ENCODE measurements around the gene ZNF501.

ZNF501 gene

DNA sequence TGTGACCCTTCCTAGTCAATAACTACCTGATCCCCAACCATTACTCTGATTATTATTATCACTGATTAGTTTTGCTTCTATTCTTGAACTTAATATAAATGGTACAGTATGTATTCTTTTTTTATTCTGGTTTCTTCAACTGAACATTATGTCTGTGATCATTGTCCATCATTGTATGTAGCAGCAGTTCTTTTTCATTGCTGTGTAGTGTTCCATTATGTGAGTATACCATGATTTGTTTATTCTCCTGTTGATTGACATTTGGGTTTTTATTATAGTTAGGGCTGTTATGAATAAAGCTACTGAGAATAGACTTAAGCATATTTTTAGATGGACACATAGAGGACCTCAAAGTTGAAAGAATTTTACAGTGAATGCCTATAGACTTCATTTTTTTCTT, 34.8 kb downstream of the ZNF501 start:
- H3K4me3 Mint-ChIP-seq: no peak overlapping the region
- H3K27me3 Mint-ChIP-seq: peaks cover 9% of the 10 kb centered on the region
- no peak for DNase-seq
- H3K9me3 Mint-ChIP-seq: peaks cover 5 to 7% of the 10 kb centered on the region in 2 donors
- peaks cover 17% of the 10 kb centered on the region for H3K4me1 Mint-ChIP-seq
- ATAC-seq: no peak
- H3K27ac Mint-ChIP-seq: no peak overlapping the region

GRCh38 chr3:44771424-44772098, 42.1 kb downstream of the ZNF501 start:
- H3K27me3 Mint-ChIP-seq: no peaks in the 10 kb centered on the region

GRCh38 chr3:44772099-44772442, 42.6 kb downstream of the ZNF501 start:
- H3K27ac Mint-ChIP-seq: no peak overlapping the region
- no peak for ATAC-seq

More at GRCh38 chr3:44771424-44772098, 42.1 kb downstream of the ZNF501 start:
- ATAC-seq (no peak), DNase-seq (no peak)
- no peaks in the 10 kb centered on the region for H3K4me1 Mint-ChIP-seq
- no peak overlapping the region for H3K27ac Mint-ChIP-seq
- peaks cover 12 to 21% of the 10 kb centered on the region in 2 donors for H3K9me3 Mint-ChIP-seq
- no peak overlapping the region for H3K4me3 Mint-ChIP-seq

GRCh38 chr3:44782891-44783290, 53.5 kb downstream of the ZNF501 start:
- Mint-ChIP-seq H3K9me3 (no peaks in the 10 kb centered on the region), H3K27ac (no peak overlapping the region)

More at GRCh38 chr3:44772099-44772442, 42.6 kb downstream of the ZNF501 start:
- no peak for DNase-seq
- peaks cover 12 to 19% of the 10 kb centered on the region in 2 donors for H3K9me3 Mint-ChIP-seq
- H3K4me3 Mint-ChIP-seq: no peak overlapping the region
- H3K27me3 Mint-ChIP-seq: no peaks in the 10 kb centered on the region
- H3K4me1 Mint-ChIP-seq: no peaks in the 10 kb centered on the region

More at GRCh38 chr3:44782891-44783290, 53.5 kb downstream of the ZNF501 start:
- H3K4me3 Mint-ChIP-seq: no peak overlapping the region
- ATAC-seq (no peak), DNase-seq (no peak)
- H3K27me3 Mint-ChIP-seq: no peaks in the 10 kb centered on the region
- no peaks in the 10 kb centered on the region for H3K4me1 Mint-ChIP-seq
